Measurements from ENCODE around the gene GUCY2D. TPM values are rescaled to one million over a fixed set of nuclear protein-coding genes. Genes with fewer than 3 reads are reported as not detected.

GUCY2D gene
- total and polyA plus RNA-seq, 2 experiments from 2014 or later = 0.07 to 0.08 TPM

DNA sequence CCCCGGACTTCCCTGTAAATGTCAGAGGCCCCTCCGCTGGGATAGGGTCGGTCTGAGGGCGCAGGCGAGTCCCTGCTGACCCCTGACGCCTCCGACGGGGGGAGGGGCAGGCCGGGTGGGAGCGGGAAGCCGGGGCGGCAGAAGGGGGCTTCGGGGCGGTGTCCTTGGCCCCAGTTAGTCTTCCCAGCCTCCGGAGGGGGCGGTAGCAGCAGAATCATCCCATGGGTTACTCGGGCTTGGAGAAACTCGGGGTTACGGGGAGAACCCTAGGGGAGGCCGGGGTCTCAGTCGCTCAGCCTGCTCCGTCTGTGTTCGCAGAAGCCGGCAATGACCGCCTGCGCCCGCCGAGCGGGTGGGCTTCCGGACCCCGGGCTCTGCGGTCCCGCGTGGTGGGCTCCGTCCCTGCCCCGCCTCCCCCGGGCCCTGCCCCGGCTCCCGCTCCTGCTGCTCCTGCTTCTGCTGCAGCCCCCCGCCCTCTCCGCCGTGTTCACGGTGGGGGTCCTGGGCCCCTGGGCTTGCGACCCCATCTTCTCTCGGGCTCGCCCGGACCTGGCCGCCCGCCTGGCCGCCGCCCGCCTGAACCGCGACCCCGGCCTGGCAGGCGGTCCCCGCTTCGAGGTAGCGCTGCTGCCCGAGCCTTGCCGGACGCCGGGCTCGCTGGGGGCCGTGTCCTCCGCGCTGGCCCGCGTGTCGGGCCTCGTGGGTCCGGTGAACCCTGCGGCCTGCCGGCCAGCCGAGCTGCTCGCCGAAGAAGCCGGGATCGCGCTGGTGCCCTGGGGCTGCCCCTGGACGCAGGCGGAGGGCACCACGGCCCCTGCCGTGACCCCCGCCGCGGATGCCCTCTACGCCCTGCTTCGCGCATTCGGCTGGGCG, 542 bp downstream of the GUCY2D start:
- Histone ChIP-seq H4K20me1 (replicated peaks; ENCODE audit: insufficient read depth) (no peaks in the 10 kb centered on the region; the same call in 1 of the 2 replicates), H3K4me2 (peak overlapping the region; percentile 81), H3K4me1 (ENCODE audit: insufficient read depth) (peaks cover 7% of the 10 kb centered on the region; the same call in 1 of the 2 replicates), H3K79me2 (replicated peaks; ENCODE audit: insufficient read depth) (no peaks in the 10 kb centered on the region), H3K27me3 (ENCODE audit: insufficient read depth) (peaks cover 71% of the 10 kb centered on the region), H3K36me3 (ENCODE audit: insufficient read depth) (no peaks in the 10 kb centered on the region), H2AFZ (peak overlapping the region; percentile 96), H3K27ac (ENCODE audit: low read depth) (no peak overlapping the region), H3F3A (replicated peaks; ENCODE audit: low read depth) (0 out of 2 replicates have a peak, but pooled peaks cover 3% of the 10 kb centered on the region), H3K4me3 (peak overlapping the region; percentile 57), H3K9me2 (ENCODE audit: insufficient read depth) (no peaks in the 10 kb centered on the region)
- H3K27me3 Mint-ChIP-seq (ENCODE audit: insufficient read depth, low read depth, poor library complexity) = peaks cover 33% of the 10 kb centered on the region
- H3K27ac Mint-ChIP-seq = no peak overlapping the region
- no peak overlapping the region; the same call in 1 of the 3 replicates for H3K4me3 Mint-ChIP-seq
- H3K36me3 Mint-ChIP-seq (ENCODE audit: low read depth) = no peaks in the 10 kb centered on the region; the same call in 2 of the 3 replicates
- peak; percentile 38 for ATAC-seq
- peak; percentile 13 for TF ChIP-seq EZH2 (IDR thresholded peaks at IDR 0.05; ENCODE audit: low read depth, unreplicated experiment)
- no peak for TF ChIP-seq POLR2AphosphoS5 (IDR thresholded peaks at IDR 0.05; ENCODE audit: low read depth)
- H3K4me1 Mint-ChIP-seq = peaks cover 18% of the 10 kb centered on the region
- H3K9me3 Mint-ChIP-seq = peaks cover 3% of the 10 kb centered on the region; the same call in 1 of the 3 replicates
- DNase-seq (ENCODE audit: low spot score) = peak; percentile 68

DNA sequence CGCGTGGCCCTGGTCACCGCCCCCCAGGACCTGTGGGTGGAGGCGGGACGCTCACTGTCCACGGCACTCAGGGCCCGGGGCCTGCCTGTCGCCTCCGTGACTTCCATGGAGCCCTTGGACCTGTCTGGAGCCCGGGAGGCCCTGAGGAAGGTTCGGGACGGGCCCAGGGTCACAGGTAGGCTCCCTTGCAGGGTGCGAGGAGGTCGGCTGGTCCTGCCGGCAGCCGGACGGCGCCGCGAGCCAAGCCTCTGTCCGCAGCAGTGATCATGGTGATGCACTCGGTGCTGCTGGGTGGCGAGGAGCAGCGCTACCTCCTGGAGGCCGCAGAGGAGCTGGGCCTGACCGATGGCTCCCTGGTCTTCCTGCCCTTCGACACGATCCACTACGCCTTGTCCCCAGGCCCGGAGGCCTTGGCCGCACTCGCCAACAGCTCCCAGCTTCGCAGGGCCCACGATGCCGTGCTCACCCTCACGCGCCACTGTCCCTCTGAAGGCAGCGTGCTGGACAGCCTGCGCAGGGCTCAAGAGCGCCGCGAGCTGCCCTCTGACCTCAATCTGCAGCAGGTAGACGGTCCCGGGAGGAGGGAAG, 1.3 kb downstream of the GUCY2D start:
- Histone ChIP-seq H3K4me2 (peak overlapping the region; percentile 81), H3K4me1 (ENCODE audit: insufficient read depth) (peaks cover 7% of the 10 kb centered on the region; the same call in 1 of the 2 replicates), H3K27ac (ENCODE audit: low read depth) (no peak overlapping the region), H3K27me3 (ENCODE audit: insufficient read depth) (peaks cover 71% of the 10 kb centered on the region), H3K9me2 (ENCODE audit: insufficient read depth) (no peaks in the 10 kb centered on the region), H4K20me1 (replicated peaks; ENCODE audit: insufficient read depth) (no peaks in the 10 kb centered on the region; the same call in 1 of the 2 replicates), H2AFZ (peak overlapping the region; percentile 96), H3K36me3 (ENCODE audit: insufficient read depth) (no peaks in the 10 kb centered on the region), H3K79me2 (replicated peaks; ENCODE audit: insufficient read depth) (no peaks in the 10 kb centered on the region), H3K4me3 (peak overlapping the region; percentile 57), H3F3A (replicated peaks; ENCODE audit: low read depth) (0 out of 2 replicates have a peak, but pooled peaks cover 3% of the 10 kb centered on the region)
- peaks cover 34% of the 10 kb centered on the region for H3K27me3 Mint-ChIP-seq (ENCODE audit: insufficient read depth, low read depth, poor library complexity)
- peak; percentile 56 for ATAC-seq
- peak; percentile 46 for DNase-seq (ENCODE audit: low spot score)
- H3K27ac Mint-ChIP-seq = no peak overlapping the region
- TF ChIP-seq STAT1 (IDR thresholded peaks at IDR 0.05; ENCODE audit: unreplicated experiment) (no peak), EZH2 (IDR thresholded peaks at IDR 0.05; ENCODE audit: low read depth, unreplicated experiment) (peak; percentile 42)
- H3K4me1 Mint-ChIP-seq = peaks cover 18% of the 10 kb centered on the region
- H3K4me3 Mint-ChIP-seq = peak overlapping the region; percentile 61
- H3K36me3 Mint-ChIP-seq (ENCODE audit: low read depth) = no peaks in the 10 kb centered on the region; the same call in 2 of the 3 replicates
- H3K9me3 Mint-ChIP-seq = peaks cover 3% of the 10 kb centered on the region; the same call in 1 of the 3 replicates

DNA sequence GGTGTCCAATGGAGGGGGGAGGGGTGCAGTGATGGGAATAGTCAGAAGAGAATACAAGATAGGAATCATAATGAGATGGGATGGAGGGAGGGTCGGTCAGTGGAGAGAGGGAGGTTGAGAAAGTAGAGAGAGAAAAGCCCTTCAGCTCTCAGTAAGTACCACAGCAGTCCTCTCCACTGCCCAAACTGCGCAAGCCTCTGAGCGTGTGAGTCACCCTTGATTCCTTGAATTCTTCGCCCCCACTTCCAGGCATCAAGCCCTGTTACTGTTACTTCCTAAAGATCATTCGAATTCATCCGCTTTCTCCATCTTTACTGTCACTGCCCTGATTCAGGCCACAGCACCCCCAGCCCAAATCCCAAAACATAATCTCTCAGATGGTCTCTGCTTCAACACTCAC, 2.5 kb downstream of the GUCY2D start:
- DNase-seq (ENCODE audit: low spot score) (no peak), ATAC-seq (no peak)
- Mint-ChIP-seq H3K4me3 (no peak overlapping the region), H3K27ac (no peak overlapping the region), H3K36me3 (ENCODE audit: low read depth) (no peaks in the 10 kb centered on the region; the same call in 2 of the 3 replicates), H3K4me1 (peaks cover 18% of the 10 kb centered on the region), H3K27me3 (ENCODE audit: insufficient read depth, low read depth, poor library complexity) (peaks cover 34% of the 10 kb centered on the region), H3K9me3 (peaks cover 3% of the 10 kb centered on the region; the same call in 1 of the 3 replicates)
- H2AFZ ChIP-seq = no peak overlapping the region
- peaks cover 7% of the 10 kb centered on the region; the same call in 1 of the 2 replicates for H3K4me1 ChIP-seq (ENCODE audit: insufficient read depth)
- no peak overlapping the region for H3K27ac ChIP-seq (ENCODE audit: low read depth)
- H3K79me2 ChIP-seq (replicated peaks; ENCODE audit: insufficient read depth) = no peaks in the 10 kb centered on the region
- H3K36me3 ChIP-seq (ENCODE audit: insufficient read depth) = no peaks in the 10 kb centered on the region
- H4K20me1 ChIP-seq (replicated peaks; ENCODE audit: insufficient read depth) = no peaks in the 10 kb centered on the region; the same call in 1 of the 2 replicates
- peaks cover 64% of the 10 kb centered on the region for H3K27me3 ChIP-seq (ENCODE audit: insufficient read depth)
- H3K9me2 ChIP-seq (ENCODE audit: insufficient read depth) = no peaks in the 10 kb centered on the region
- 0 out of 2 replicates have a peak, but pooled peaks cover 3% of the 10 kb centered on the region for H3F3A ChIP-seq (replicated peaks; ENCODE audit: low read depth)
- no peak overlapping the region for H3K4me3 ChIP-seq
- TF ChIP-seq POLR2AphosphoS5 (IDR thresholded peaks at IDR 0.05; ENCODE audit: low read depth) = no peak
- no peak for TF ChIP-seq EZH2 (IDR thresholded peaks at IDR 0.05; ENCODE audit: low read depth, unreplicated experiment)
- no peak for TF ChIP-seq STAT1 (IDR thresholded peaks at IDR 0.05; ENCODE audit: unreplicated experiment)
- TF ChIP-seq ZNF114 (CRISPR knock-in tag; IDR thresholded peaks at IDR 0.05) = no peak
- TF ChIP-seq EZH2phosphoT487 (IDR thresholded peaks at IDR 0.05; ENCODE audit: unreplicated experiment) = no peak
- TF ChIP-seq, protein P1, sequence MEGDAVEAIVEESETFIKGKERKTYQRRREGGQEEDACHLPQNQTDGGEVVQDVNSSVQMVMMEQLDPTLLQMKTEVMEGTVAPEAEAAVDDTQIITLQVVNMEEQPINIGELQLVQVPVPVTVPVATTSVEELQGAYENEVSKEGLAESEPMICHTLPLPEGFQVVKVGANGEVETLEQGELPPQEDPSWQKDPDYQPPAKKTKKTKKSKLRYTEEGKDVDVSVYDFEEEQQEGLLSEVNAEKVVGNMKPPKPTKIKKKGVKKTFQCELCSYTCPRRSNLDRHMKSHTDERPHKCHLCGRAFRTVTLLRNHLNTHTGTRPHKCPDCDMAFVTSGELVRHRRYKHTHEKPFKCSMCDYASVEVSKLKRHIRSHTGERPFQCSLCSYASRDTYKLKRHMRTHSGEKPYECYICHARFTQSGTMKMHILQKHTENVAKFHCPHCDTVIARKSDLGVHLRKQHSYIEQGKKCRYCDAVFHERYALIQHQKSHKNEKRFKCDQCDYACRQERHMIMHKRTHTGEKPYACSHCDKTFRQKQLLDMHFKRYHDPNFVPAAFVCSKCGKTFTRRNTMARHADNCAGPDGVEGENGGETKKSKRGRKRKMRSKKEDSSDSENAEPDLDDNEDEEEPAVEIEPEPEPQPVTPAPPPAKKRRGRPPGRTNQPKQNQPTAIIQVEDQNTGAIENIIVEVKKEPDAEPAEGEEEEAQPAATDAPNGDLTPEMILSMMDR (conservative IDR thresholded peaks at IDR 0.05; ENCODE audit: low read depth in 2 of 2) = no peak
- no peak overlapping the region for H3K4me2 ChIP-seq

Data from GM23338 (cell line).